ENCODE results near the gene PDE6C.

The PDE6C gene

GRCh38 chr10:93608421-93608820 lies 3.9 kb upstream of the PDE6C start:
- Histone ChIP-seq H3K9me3 (ENCODE audit: low read depth, low read length) (no peaks in the 10 kb centered on the region), H3K36me3 (ENCODE audit: insufficient read depth, low read length) (no peaks in the 10 kb centered on the region), H3K4me3 (no peak overlapping the region), H3K9ac (ENCODE audit: insufficient read length) (no peak overlapping the region), H3K27ac (no peak overlapping the region)
- TF ChIP-seq EZH2 (IDR thresholded peaks at IDR 0.05) (no peak), POLR2AphosphoS5 (IDR thresholded peaks at IDR 0.05; ENCODE audit: borderline replicate concordance, low read depth, low read length) (no peak), FOXP2 (optimal IDR thresholded peaks at IDR 0.05; ENCODE audit: control extremely low read depth, extremely low read length, insufficient read depth) (no peak)
- no peak for DNase-seq (ENCODE audit: low read depth, low spot score)

- DNase-seq (ENCODE audit: low read depth, low spot score) = no peak
Observed at GRCh38 chr10:93613126-93613525, 789 bp downstream of the PDE6C start.

GRCh38 chr10:93614101-93614825 lies 1.9 kb downstream of the PDE6C start:
- Histone ChIP-seq H3K9me3 (ENCODE audit: low read depth, low read length) (no peaks in the 10 kb centered on the region), H3K4me3 (no peak overlapping the region), H3K9ac (ENCODE audit: insufficient read length) (no peak overlapping the region), H3K36me3 (ENCODE audit: insufficient read depth, low read length) (no peaks in the 10 kb centered on the region), H3K27ac (no peak overlapping the region)
- TF ChIP-seq FOXP2 (optimal IDR thresholded peaks at IDR 0.05; ENCODE audit: control extremely low read depth, extremely low read length, insufficient read depth) = no peak
- TF ChIP-seq POLR2AphosphoS5 (IDR thresholded peaks at IDR 0.05; ENCODE audit: borderline replicate concordance, low read depth, low read length) = no peak
- no peak for TF ChIP-seq EZH2 (IDR thresholded peaks at IDR 0.05)
- DNase-seq (ENCODE audit: low read depth, low spot score) = no peak

More at GRCh38 chr10:93613126-93613525, 789 bp downstream of the PDE6C start:
- Histone ChIP-seq H3K27ac (no peak overlapping the region), H3K36me3 (ENCODE audit: insufficient read depth, low read length) (no peaks in the 10 kb centered on the region), H3K9ac (ENCODE audit: insufficient read length) (no peak overlapping the region), H3K4me3 (no peak overlapping the region), H3K9me3 (ENCODE audit: low read depth, low read length) (no peaks in the 10 kb centered on the region)
- TF ChIP-seq FOXP2 (optimal IDR thresholded peaks at IDR 0.05; ENCODE audit: control extremely low read depth, extremely low read length, insufficient read depth) (no peak), EZH2 (IDR thresholded peaks at IDR 0.05) (no peak), POLR2AphosphoS5 (IDR thresholded peaks at IDR 0.05; ENCODE audit: borderline replicate concordance, low read depth, low read length) (no peak)

GRCh38 chr10:93615576-93616235 lies 3.4 kb downstream of the PDE6C start:
- no peak overlapping the region for H3K4me3 ChIP-seq
- no peak overlapping the region for H3K27ac ChIP-seq
- no peak overlapping the region for H3K9ac ChIP-seq (ENCODE audit: insufficient read length)
- no peak for DNase-seq (ENCODE audit: low read depth, low spot score)
- no peak for TF ChIP-seq EZH2 (IDR thresholded peaks at IDR 0.05)
- TF ChIP-seq FOXP2 (optimal IDR thresholded peaks at IDR 0.05; ENCODE audit: control extremely low read depth, extremely low read length, insufficient read depth) = no peak
- TF ChIP-seq POLR2AphosphoS5 (IDR thresholded peaks at IDR 0.05; ENCODE audit: borderline replicate concordance, low read depth, low read length) = no peak
- H3K9me3 ChIP-seq (ENCODE audit: low read depth, low read length) = no peaks in the 10 kb centered on the region
- H3K36me3 ChIP-seq (ENCODE audit: insufficient read depth, low read length) = no peaks in the 10 kb centered on the region

- DNase-seq (ENCODE audit: low read depth, low spot score) = no peak
- TF ChIP-seq FOXP2 (optimal IDR thresholded peaks at IDR 0.05; ENCODE audit: control extremely low read depth, extremely low read length, insufficient read depth) (no peak), EZH2 (IDR thresholded peaks at IDR 0.05) (no peak), POLR2AphosphoS5 (IDR thresholded peaks at IDR 0.05; ENCODE audit: borderline replicate concordance, low read depth, low read length) (no peak)
- Histone ChIP-seq H3K9ac (ENCODE audit: insufficient read length) (no peak overlapping the region), H3K9me3 (ENCODE audit: low read depth, low read length) (no peaks in the 10 kb centered on the region), H3K27ac (no peak overlapping the region), H3K36me3 (ENCODE audit: insufficient read depth, low read length) (no peaks in the 10 kb centered on the region), H3K4me3 (no peak overlapping the region)
Observed at GRCh38 chr10:93620925-93621324, 8.6 kb downstream of the PDE6C start.

GRCh38 chr10:93622942-93623341 lies 10.6 kb downstream of the PDE6C start:
- DNase-seq (ENCODE audit: low read depth, low spot score) = no peak
- H3K4me3 ChIP-seq = no peak overlapping the region
- no peak overlapping the region for H3K27ac ChIP-seq
- no peak overlapping the region for H3K9ac ChIP-seq (ENCODE audit: insufficient read length)
- TF ChIP-seq FOXP2 (optimal IDR thresholded peaks at IDR 0.05; ENCODE audit: control extremely low read depth, extremely low read length, insufficient read depth) (no peak), POLR2AphosphoS5 (IDR thresholded peaks at IDR 0.05; ENCODE audit: borderline replicate concordance, low read depth, low read length) (no peak), EZH2 (IDR thresholded peaks at IDR 0.05) (no peak)
- H3K9me3 ChIP-seq (ENCODE audit: low read depth, low read length) = no peaks in the 10 kb centered on the region
- H3K36me3 ChIP-seq (ENCODE audit: insufficient read depth, low read length) = no peaks in the 10 kb centered on the region

- Histone ChIP-seq H3K4me3 (no peak overlapping the region), H3K9me3 (ENCODE audit: low read depth, low read length) (no peaks in the 10 kb centered on the region), H3K27ac (no peak overlapping the region), H3K36me3 (ENCODE audit: insufficient read depth, low read length) (no peaks in the 10 kb centered on the region), H3K9ac (ENCODE audit: insufficient read length) (no peak overlapping the region)
- no peak for DNase-seq (ENCODE audit: low read depth, low spot score)
- TF ChIP-seq FOXP2 (optimal IDR thresholded peaks at IDR 0.05; ENCODE audit: control extremely low read depth, extremely low read length, insufficient read depth) = no peak
- no peak for TF ChIP-seq EZH2 (IDR thresholded peaks at IDR 0.05)
- no peak for TF ChIP-seq POLR2AphosphoS5 (IDR thresholded peaks at IDR 0.05; ENCODE audit: borderline replicate concordance, low read depth, low read length)
Observed at GRCh38 chr10:93628858-93629257, 16.5 kb downstream of the PDE6C start.

GRCh38 chr10:93629647-93630305 lies 17.4 kb downstream of the PDE6C start:
- no peak for TF ChIP-seq FOXP2 (optimal IDR thresholded peaks at IDR 0.05; ENCODE audit: control extremely low read depth, extremely low read length, insufficient read depth)
- TF ChIP-seq EZH2 (IDR thresholded peaks at IDR 0.05) = no peak
- TF ChIP-seq POLR2AphosphoS5 (IDR thresholded peaks at IDR 0.05; ENCODE audit: borderline replicate concordance, low read depth, low read length) = no peak
- DNase-seq (ENCODE audit: low read depth, low spot score) = no peak
- H3K9me3 ChIP-seq (ENCODE audit: low read depth, low read length) = no peaks in the 10 kb centered on the region
- no peak overlapping the region for H3K9ac ChIP-seq (ENCODE audit: insufficient read length)
- no peak overlapping the region for H3K4me3 ChIP-seq
- H3K27ac ChIP-seq = no peak overlapping the region
- no peaks in the 10 kb centered on the region for H3K36me3 ChIP-seq (ENCODE audit: insufficient read depth, low read length)

All from SK-N-MC (cell line).